Upper lobe of left lung (tissue), 6 donors: ENCODE measurements around the gene MON1A. TPM values are rescaled to one million over a fixed set of nuclear protein-coding genes. Genes with fewer than 3 reads are reported as not detected.

Source experiments
- ATAC-seq, 2 donors: fragments of 200-7000 bp; cut with Tn5 transposase; one replicate each; pipeline ENCODE4 v1.9.1; 2022; ENCODE audit warnings: mild to moderate bottlenecking in 2 of 2, moderate library complexity in 2 of 2; ENCODE audit not compliant: low FRiP score in 2 of 2
- DNase-seq, 2 donors: peaks; one replicate each; pipeline ENCODE4 v3.0.0-alpha.2; 2019 to 2020
- H3K27ac ChIP-seq, 4 donors: fragments of 200-600 bp; sonication (generic); one replicate each; pipeline ENCODE4 v1.5.1; 2016 to 2019
- H3K27me3 ChIP-seq, 4 donors: fragments of 200-600 bp; sonication (generic); one replicate each; pipeline ENCODE4 v1.5.1; 2017 to 2019
- H3K36me3 ChIP-seq, 4 donors: fragments of 200-600 bp; sonication (generic); one replicate each; pipeline ENCODE4 v1.5.1; 2016 to 2019
- H3K4me1 ChIP-seq, 4 donors: fragments of 200-600 bp; sonication (generic); one replicate each; pipeline ENCODE4 v1.5.1; 2018 to 2019
- H3K4me3 ChIP-seq, 4 donors: fragments of 200-600 bp; sonication (generic); one replicate each; pipeline ENCODE4 v1.5.1; 2017 to 2019; ENCODE audit warnings: mild to moderate bottlenecking in 2 of 4, moderate library complexity in 1 of 4
- H3K9me3 ChIP-seq, 4 donors: fragments of 200-600 bp; sonication (generic); one replicate each; pipeline ENCODE4 v1.5.1; 2018 to 2019
- EP300 ChIP-seq, 4 donors: sonication (generic); formaldehyde crosslinking; IDR thresholded peaks; one replicate each; pipeline ENCODE4 v1.5.1; 2017; ENCODE audit warnings: antibody characterized with exemption in 4 of 4, control low read depth in 2 of 4
- POLR2A ChIP-seq, 4 donors: fragments of 450-650 bp; IDR thresholded peaks; one replicate each; pipeline ENCODE4 v1.5.1; 2016 to 2017; ENCODE audit warnings: antibody characterized with exemption in 4 of 4, mild to moderate bottlenecking in 2 of 4
- POLR2AphosphoS5 ChIP-seq, 2 donors: sonication (generic); formaldehyde crosslinking; IDR thresholded peaks; one replicate each; pipeline ENCODE4 v1.5.1; 2017; ENCODE audit warnings: antibody characterized with exemption in 2 of 2
- WGBS, 2 donors: methylation state at CpG; one replicate each; pipeline ENCODE4 v1.1.5; 2017 to 2018; 5-methylcytosine and 5-hydroxymethylcytosine counted together
- total RNA-seq, 6 donors: library from RNA; depleted of rRNA in 4 of 6; stranded (reverse); fragments of >200 nt in 4 of 6; gene quantifications; one replicate each; pipeline versions ENCODE4 v1.1.0 to v1.2.1, GENCODE V29; 2016 to 2021
- TF ChIP-seq, protein P1 (sequence below), 6 experiments: fragments of 450-650 bp in 4 of 6; fragments of 200-600 bp in 2 of 6; sonication (generic) in 2 of 6; IDR thresholded peaks; one replicate each; pipeline ENCODE4 v1.5.1; 2016 to 2019; ENCODE audit warnings: antibody characterized with exemption in 6 of 6
- donor health status: DM: no; HTN: no; CAD: no; lungs with moderate emphysema.
- donor health status: DM: no; HTN: yes; CAD: no; lungs with severe emphysema.

Gene MON1A
- total RNA-seq, 6 donors from 2014 or later, result 8.0 to 28.3 (median 15.0) TPM

GRCh38 chr3:49869525-49870126 lies 60.0 kb downstream of the MON1A start, which contains the start of gene CAMKV:
Gene CAMKV (minus strand): TSS chr3:49869906. CDS start chr3:49862388, 7,518 bp downstream.
- H3K36me3 ChIP-seq, result no peaks in the 10 kb centered on the region
- H3K9me3 ChIP-seq, result no peaks in the 10 kb centered on the region
- 0 to 17% methylated on average over 1 to 5 of the region's 59 CpGs for WGBS, 2 donors
- peaks cover 10 to 12% (median 12%) of the 10 kb centered on the region in 4 donors for H3K4me1 ChIP-seq
- peak within 1 kb of the TSS in 3 of 4 donors; percentile 27 to 48 (median 43) for H3K4me3 ChIP-seq
- DNase-seq (peak in 1 of 2 donors; percentile 87), ATAC-seq (no peak)
- H3K27me3 ChIP-seq, result peaks cover 2 to 21% (median 13%) of the 10 kb centered on the region in 4 donors
- TF ChIP-seq POLR2A (IDR thresholded peaks at IDR 0.05), result no peak
- no peak for TF ChIP-seq POLR2AphosphoS5 (IDR thresholded peaks at IDR 0.05)
- TF ChIP-seq, protein P1, sequence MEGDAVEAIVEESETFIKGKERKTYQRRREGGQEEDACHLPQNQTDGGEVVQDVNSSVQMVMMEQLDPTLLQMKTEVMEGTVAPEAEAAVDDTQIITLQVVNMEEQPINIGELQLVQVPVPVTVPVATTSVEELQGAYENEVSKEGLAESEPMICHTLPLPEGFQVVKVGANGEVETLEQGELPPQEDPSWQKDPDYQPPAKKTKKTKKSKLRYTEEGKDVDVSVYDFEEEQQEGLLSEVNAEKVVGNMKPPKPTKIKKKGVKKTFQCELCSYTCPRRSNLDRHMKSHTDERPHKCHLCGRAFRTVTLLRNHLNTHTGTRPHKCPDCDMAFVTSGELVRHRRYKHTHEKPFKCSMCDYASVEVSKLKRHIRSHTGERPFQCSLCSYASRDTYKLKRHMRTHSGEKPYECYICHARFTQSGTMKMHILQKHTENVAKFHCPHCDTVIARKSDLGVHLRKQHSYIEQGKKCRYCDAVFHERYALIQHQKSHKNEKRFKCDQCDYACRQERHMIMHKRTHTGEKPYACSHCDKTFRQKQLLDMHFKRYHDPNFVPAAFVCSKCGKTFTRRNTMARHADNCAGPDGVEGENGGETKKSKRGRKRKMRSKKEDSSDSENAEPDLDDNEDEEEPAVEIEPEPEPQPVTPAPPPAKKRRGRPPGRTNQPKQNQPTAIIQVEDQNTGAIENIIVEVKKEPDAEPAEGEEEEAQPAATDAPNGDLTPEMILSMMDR (IDR thresholded peaks at IDR 0.05), result no peak
- no peak for TF ChIP-seq EP300 (IDR thresholded peaks at IDR 0.05)
- H3K27ac ChIP-seq, result no peak within 1 kb of the TSS

GRCh38 chr3:49868862-49869466 lies 60.6 kb downstream of the MON1A start:
- H3K27ac ChIP-seq, result no peak overlapping the region
- peak in 1 of 2 donors; percentile 78 for DNase-seq

DNA sequence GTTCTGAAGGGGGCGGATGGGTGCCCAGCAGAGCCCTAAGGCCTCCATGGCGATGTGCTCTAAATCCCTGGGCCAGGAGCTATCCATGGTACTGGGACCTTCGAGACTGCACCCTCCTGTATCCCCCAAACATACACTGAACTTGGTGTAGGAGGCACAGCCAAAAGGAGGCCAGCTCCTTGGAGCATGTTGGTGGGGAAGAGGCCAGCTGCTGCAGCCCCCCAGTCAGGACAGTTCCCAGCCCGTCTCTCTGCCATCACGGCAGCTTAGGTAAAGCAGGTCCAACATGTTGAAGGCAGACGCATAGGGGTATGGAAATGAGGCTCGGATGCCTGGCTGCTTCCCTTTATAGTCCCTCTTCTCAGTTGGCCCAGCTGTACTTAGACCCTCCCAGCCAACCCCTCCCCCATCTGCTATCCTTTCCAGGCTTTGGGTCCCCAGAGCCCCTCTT lies 61.7 kb downstream of the MON1A start:
- no peak for ATAC-seq
- H3K4me1 ChIP-seq, result peaks cover 10 to 12% (median 12%) of the 10 kb centered on the region in 4 donors
- 30% methylated on average over 5 to 7 of the region's 7 CpGs for WGBS, 2 donors
- peaks cover 2 to 21% (median 13%) of the 10 kb centered on the region in 4 donors for H3K27me3 ChIP-seq
- TF ChIP-seq POLR2AphosphoS5 (IDR thresholded peaks at IDR 0.05), result no peak
- TF ChIP-seq POLR2A (IDR thresholded peaks at IDR 0.05), result no peak
- TF ChIP-seq EP300 (IDR thresholded peaks at IDR 0.05), result no peak
- TF ChIP-seq, protein P1 (IDR thresholded peaks at IDR 0.05), result no peak
- H3K36me3 ChIP-seq, result no peaks in the 10 kb centered on the region
- H3K4me3 ChIP-seq, result no peak overlapping the region
- no peak for DNase-seq
- H3K9me3 ChIP-seq, result no peaks in the 10 kb centered on the region
- no peak overlapping the region for H3K27ac ChIP-seq

More at GRCh38 chr3:49868862-49869466, 60.6 kb downstream of the MON1A start:
- ATAC-seq, result no peak
- H3K4me3 ChIP-seq, result peak overlapping the region in 3 of 4 donors; percentile 27 to 48 (median 43)
- H3K27me3 ChIP-seq, result peaks cover 2 to 21% (median 13%) of the 10 kb centered on the region in 4 donors
- 0 to 8% methylated on average over 1 to 19 of the region's 23 CpGs for WGBS, 2 donors
- no peaks in the 10 kb centered on the region for H3K36me3 ChIP-seq
- TF ChIP-seq, protein P1 (IDR thresholded peaks at IDR 0.05), result no peak
- TF ChIP-seq POLR2AphosphoS5 (IDR thresholded peaks at IDR 0.05) (no peak), EP300 (IDR thresholded peaks at IDR 0.05) (no peak), POLR2A (IDR thresholded peaks at IDR 0.05) (no peak)
- no peaks in the 10 kb centered on the region for H3K9me3 ChIP-seq
- peaks cover 10 to 12% (median 12%) of the 10 kb centered on the region in 4 donors for H3K4me1 ChIP-seq

DNA sequence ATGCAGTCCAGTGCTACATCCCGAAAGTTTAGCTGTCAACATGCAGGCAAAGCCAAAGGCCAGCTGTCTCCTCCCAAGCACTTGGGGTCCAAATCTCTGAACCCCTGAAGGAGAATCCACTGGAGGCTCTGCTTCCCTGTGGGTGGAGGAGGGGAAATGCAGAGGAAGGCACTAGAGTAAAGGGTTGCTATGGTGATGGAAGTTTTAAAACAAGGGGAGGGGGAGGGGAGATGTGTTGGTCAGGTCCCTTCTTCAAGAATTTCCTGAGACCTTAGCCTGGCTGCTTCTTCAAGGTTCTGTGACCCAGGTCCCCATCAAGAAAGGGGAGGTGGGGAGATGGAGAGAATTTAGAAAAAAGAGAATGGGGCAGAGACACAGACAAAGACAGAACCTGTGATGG lies 62.2 kb downstream of the MON1A start:
- Histone ChIP-seq H3K27ac (no peak overlapping the region), H3K36me3 (no peaks in the 10 kb centered on the region), H3K27me3 (peaks cover 2 to 21% (median 13%) of the 10 kb centered on the region in 4 donors), H3K9me3 (no peaks in the 10 kb centered on the region), H3K4me1 (peaks cover 10 to 12% (median 12%) of the 10 kb centered on the region in 4 donors), H3K4me3 (no peak overlapping the region)
- DNase-seq (no peak), ATAC-seq (no peak)
- TF ChIP-seq EP300 (IDR thresholded peaks at IDR 0.05) (no peak), POLR2A (IDR thresholded peaks at IDR 0.05) (no peak), POLR2AphosphoS5 (IDR thresholded peaks at IDR 0.05) (no peak)
- TF ChIP-seq, protein P1 (IDR thresholded peaks at IDR 0.05), result no peak
- 67 to 93% methylated on average over 1 of the region's 1 CpG for WGBS, 2 donors
